Cardiac muscle cell (in vitro differentiated cells and primary cell): Measurements from ENCODE around the gene PRIM2. TPM values are rescaled to one million over a fixed set of nuclear protein-coding genes. Genes with fewer than 3 reads are reported as not detected.
A peak's percentile ranks its signal among the peaks of the same experiment; 100 is the strongest.
"Not testable (repeated sequence)": the region's sequence is repeated elsewhere in the genome, so short reads cannot be mapped to it uniquely, and the experiment has no call there.

Source experiments
- DNase-seq, 2 donors: peaks; one replicate each; pipeline versions ENCODE4 v3.0.0 to v3.0.0-alpha.2; 2010 to 2017; ENCODE audit warnings: low read depth in 1 of 2, low spot score in 1 of 2
- H3K27ac ChIP-seq: fragments of 200-600 bp; sonication (generic); 2 replicates; pipeline ENCODE4 v1.5.1; 2016
- H3K27me3 ChIP-seq: fragments of 200-600 bp; sonication (generic); 2 replicates; pipeline ENCODE4 v1.6.0; 2016; ENCODE audit warnings: control low read depth
- H3K36me3 ChIP-seq: fragments of 200-600 bp; sonication (generic); 2 replicates; pipeline ENCODE4 v1.5.1; 2016; ENCODE audit warnings: control low read depth
- H3K4me1 ChIP-seq: fragments of 200-600 bp; sonication (generic); 2 replicates; pipeline ENCODE4 v1.8.1; 2017; ENCODE audit warnings: low read depth, mild to moderate bottlenecking, mixed run types
- H3K4me3 ChIP-seq: fragments of 200-600 bp; sonication (generic); 2 replicates; pipeline ENCODE4 v1.5.1; 2016; ENCODE audit warnings: mild to moderate bottlenecking
- H3K9me3 ChIP-seq: fragments of 200-600 bp; sonication (generic); 2 replicates; pipeline ENCODE4 v1.5.1; 2017; ENCODE audit warnings: low read depth, mild to moderate bottlenecking, control low read depth
- polyA plus RNA-seq: library from polyadenylated mRNA; unstranded; fragments of >200 nt; fragmentation: Nextera tagmentation; extraction: Ambion mirVana; gene quantifications from 2 replicates; pipeline ENCODE4 v1.2.1, GENCODE V29; 2016
- total RNA-seq: library from RNA; depleted of rRNA; stranded (reverse); fragments of >200 nt; gene quantifications from 2 replicates; pipeline ENCODE4 v1.2.3, GENCODE V29; 2016
- TF ChIP-seq, protein P1 (sequence below): IDR thresholded peaks from 2 replicates; pipeline ENCODE4 v1.5.1; 2012; ENCODE audit warnings: low read depth, mild to moderate bottlenecking, low read length

PRIM2 gene
- total and polyA plus RNA-seq, 2 experiments from 2014 or later, result 6.2 to 7.4 TPM

- H3K27ac ChIP-seq, H3K4me3 ChIP-seq, DNase-seq, H3K36me3 ChIP-seq, H3K27me3 ChIP-seq, H3K9me3 ChIP-seq, H3K4me1 ChIP-seq: not testable (repeated sequence)
Observed at GRCh38 chr6:57449496-57450066, 132.2 kb downstream of the PRIM2 start.

DNA sequence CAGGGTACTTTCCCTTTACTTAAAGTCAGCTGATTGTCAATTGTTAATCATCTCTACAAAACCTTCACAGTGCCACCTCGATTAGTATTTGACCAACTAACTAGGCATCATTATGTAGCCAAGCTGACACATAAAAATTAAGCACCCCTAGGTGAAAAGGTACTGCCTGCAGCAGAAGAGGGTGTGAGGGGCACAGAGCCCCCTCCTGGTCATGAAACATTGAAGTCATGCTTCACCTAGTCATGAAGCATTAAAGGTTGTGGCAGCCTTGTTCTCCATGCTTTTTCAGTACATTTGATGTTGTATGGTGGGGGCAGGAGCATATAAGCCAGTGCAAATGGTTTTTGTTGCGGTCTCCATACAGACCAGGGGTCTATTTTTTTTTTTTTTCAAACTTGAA, 142.4 kb downstream of the PRIM2 start:
- not testable (repeated sequence) for H3K4me1 ChIP-seq, H3K27me3 ChIP-seq, H3K4me3 ChIP-seq, H3K9me3 ChIP-seq, DNase-seq, H3K27ac ChIP-seq, H3K36me3 ChIP-seq

DNA sequence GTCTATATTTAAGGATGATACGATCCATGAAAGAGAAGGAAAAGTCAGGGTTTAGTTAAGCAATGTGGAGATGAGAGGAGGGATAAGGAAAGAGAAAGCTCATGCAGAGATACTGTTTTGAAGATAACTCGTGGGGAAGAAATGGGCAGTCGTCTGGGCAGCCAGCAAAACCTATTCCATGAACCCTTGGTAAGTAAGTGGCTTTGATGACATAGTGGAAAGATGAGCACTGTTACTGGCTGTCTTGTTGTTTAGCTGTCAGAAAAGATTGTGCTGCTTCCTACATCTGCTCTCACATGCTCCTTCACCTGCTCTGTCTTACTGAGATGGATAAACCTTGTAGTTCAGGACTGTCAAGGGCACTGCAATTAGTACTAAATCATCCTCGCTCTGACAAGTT, 143.6 kb downstream of the PRIM2 start:
- not testable (repeated sequence) for H3K36me3 ChIP-seq, H3K9me3 ChIP-seq, H3K4me1 ChIP-seq, H3K4me3 ChIP-seq, H3K27ac ChIP-seq, H3K27me3 ChIP-seq, DNase-seq

GRCh38 chr6:57463809-57464208, 146.4 kb downstream of the PRIM2 start:
- H3K9me3 ChIP-seq, H3K4me1 ChIP-seq, H3K27ac ChIP-seq, H3K36me3 ChIP-seq, H3K27me3 ChIP-seq, H3K4me3 ChIP-seq, DNase-seq: not testable (repeated sequence)

GRCh38 chr6:57465968-57466367, 148.5 kb downstream of the PRIM2 start:
- not testable (repeated sequence) for DNase-seq, H3K9me3 ChIP-seq, H3K36me3 ChIP-seq, H3K4me1 ChIP-seq, H3K27me3 ChIP-seq, H3K27ac ChIP-seq, H3K4me3 ChIP-seq

DNA sequence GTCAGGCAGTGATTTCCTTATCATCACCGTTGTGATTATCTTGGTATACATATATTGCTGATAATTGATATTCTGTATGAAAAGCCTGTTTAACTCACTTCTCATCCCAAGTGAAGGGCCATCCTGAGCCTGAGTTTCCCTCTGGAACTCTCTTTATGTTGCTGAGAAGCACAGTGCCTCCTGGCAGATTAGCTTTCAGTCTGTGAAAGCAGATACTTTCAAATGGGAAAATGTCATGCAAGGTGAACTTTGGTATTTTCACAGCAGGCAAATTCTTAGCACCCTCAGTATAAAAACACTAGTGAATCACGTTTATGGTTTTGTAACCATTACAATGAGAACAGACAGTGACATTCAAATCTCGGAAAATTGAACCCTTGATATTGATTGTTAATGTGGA, 151.6 kb downstream of the PRIM2 start:
- H3K27me3 ChIP-seq, result no peaks in the 10 kb centered on the region

DNA sequence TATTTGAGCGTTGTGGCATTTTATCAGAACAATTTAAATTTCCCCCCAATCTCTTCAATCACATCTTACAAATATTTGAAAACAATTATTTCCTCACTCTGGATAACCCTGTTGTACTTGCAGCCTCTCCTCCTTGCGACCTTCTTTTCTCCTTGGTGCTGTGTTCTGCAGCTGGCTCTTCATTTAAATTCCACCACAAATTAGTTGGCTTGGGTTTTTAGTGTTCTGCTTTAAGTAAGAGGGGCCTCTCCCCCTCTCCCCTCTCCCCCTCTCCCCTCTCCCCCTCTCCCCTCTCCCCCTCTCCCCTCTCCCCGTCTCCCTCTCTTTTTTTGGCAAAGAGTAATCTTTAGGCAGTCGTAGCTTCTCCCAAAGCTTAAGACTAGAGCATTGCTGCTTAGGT, 152.7 kb downstream of the PRIM2 start:
- not testable (repeated sequence) for H3K27me3 ChIP-seq, H3K9me3 ChIP-seq, DNase-seq, H3K27ac ChIP-seq, H3K4me1 ChIP-seq, H3K36me3 ChIP-seq, H3K4me3 ChIP-seq

More for the DNA sequence above, 151.6 kb downstream of the PRIM2 start:
- no peak overlapping the region for H3K4me3 ChIP-seq
- H3K36me3 ChIP-seq, result no peaks in the 10 kb centered on the region
- no peak overlapping the region for H3K27ac ChIP-seq
- TF ChIP-seq, protein P1, sequence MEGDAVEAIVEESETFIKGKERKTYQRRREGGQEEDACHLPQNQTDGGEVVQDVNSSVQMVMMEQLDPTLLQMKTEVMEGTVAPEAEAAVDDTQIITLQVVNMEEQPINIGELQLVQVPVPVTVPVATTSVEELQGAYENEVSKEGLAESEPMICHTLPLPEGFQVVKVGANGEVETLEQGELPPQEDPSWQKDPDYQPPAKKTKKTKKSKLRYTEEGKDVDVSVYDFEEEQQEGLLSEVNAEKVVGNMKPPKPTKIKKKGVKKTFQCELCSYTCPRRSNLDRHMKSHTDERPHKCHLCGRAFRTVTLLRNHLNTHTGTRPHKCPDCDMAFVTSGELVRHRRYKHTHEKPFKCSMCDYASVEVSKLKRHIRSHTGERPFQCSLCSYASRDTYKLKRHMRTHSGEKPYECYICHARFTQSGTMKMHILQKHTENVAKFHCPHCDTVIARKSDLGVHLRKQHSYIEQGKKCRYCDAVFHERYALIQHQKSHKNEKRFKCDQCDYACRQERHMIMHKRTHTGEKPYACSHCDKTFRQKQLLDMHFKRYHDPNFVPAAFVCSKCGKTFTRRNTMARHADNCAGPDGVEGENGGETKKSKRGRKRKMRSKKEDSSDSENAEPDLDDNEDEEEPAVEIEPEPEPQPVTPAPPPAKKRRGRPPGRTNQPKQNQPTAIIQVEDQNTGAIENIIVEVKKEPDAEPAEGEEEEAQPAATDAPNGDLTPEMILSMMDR, result no peak
- H3K4me1 ChIP-seq, result no peaks in the 10 kb centered on the region
- DNase-seq, result no peak
- H3K9me3 ChIP-seq, result no peaks in the 10 kb centered on the region

GRCh38 chr6:57471314-57471864, 154.0 kb downstream of the PRIM2 start:
- H3K4me3 ChIP-seq, H3K4me1 ChIP-seq, H3K27me3 ChIP-seq, DNase-seq, H3K27ac ChIP-seq, H3K36me3 ChIP-seq, H3K9me3 ChIP-seq: not testable (repeated sequence)

- H3K4me1 ChIP-seq, H3K9me3 ChIP-seq, H3K4me3 ChIP-seq, H3K27ac ChIP-seq, H3K27me3 ChIP-seq, H3K36me3 ChIP-seq: not testable (repeated sequence)
- peak in 1 of 2 donors; percentile 53 for DNase-seq
Observed at GRCh38 chr6:57472861-57473362, 155.5 kb downstream of the PRIM2 start.

GRCh38 chr6:57474862-57475475, 157.5 kb downstream of the PRIM2 start:
- H3K36me3 ChIP-seq, H3K4me1 ChIP-seq, H3K27ac ChIP-seq, H3K4me3 ChIP-seq, H3K27me3 ChIP-seq, H3K9me3 ChIP-seq: not testable (repeated sequence)
- peak in 1 of 2 donors; percentile 67 for DNase-seq

GRCh38 chr6:57475656-57476055, 158.2 kb downstream of the PRIM2 start:
- not testable (repeated sequence) for H3K4me1 ChIP-seq, H3K27ac ChIP-seq, H3K27me3 ChIP-seq, H3K9me3 ChIP-seq, H3K4me3 ChIP-seq, H3K36me3 ChIP-seq
- peak in 1 of 2 donors; percentile 24 for DNase-seq

DNA sequence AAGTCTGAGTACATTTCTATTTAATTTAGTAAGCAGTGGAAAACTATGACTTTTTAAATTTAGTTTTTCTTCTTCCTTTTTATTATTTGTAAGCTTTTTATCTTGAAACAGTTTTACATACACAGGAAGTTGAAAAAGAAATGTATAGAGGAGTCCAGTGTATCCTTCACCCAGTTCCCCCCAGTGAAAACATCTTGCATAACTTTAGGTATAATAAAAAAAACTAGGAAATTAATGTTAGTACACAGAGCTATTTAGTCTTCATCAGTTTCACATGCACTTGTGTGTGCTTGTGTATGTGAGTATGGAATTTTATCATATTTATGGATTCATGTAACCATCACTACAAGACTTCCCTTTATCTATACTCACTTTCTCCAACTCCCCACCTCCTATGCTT, 162.8 kb downstream of the PRIM2 start:
- not testable (repeated sequence) for H3K9me3 ChIP-seq, DNase-seq, H3K4me1 ChIP-seq

DNA sequence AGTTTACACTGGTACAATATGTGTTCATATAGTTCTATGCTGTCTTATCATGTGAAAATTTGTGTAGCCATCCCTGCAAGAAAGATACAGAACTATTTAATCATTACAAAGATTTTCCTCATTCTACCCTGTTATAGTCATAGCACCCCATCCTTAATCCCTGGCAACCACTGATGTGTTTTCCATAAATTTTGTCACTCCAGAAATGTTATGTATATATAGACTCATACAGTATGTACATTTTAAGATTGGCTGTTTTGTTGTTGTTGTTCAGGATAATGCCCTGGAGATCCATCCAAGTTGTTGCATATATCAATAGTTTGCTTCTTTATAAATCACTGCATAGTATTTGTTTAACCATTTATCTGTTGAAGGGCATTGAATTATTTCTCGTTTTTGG, 163.7 kb downstream of the PRIM2 start:
- H3K4me1 ChIP-seq, H3K27me3 ChIP-seq, DNase-seq, H3K27ac ChIP-seq, H3K36me3 ChIP-seq, H3K4me3 ChIP-seq, H3K9me3 ChIP-seq: not testable (repeated sequence)

More for the DNA sequence above, 162.8 kb downstream of the PRIM2 start:
- H3K27ac ChIP-seq, H3K4me3 ChIP-seq, H3K27me3 ChIP-seq, H3K36me3 ChIP-seq: not testable (repeated sequence)
